ENCODE measurements around the gene ATP2C1. TPM values are rescaled to one million over a fixed set of nuclear protein-coding genes. Genes with fewer than 3 reads are reported as not detected.
A peak's percentile ranks its signal among the peaks of the same experiment; 100 is the strongest.

The ATP2C1 gene
- total and polyA plus RNA-seq, 2 donors from 2014 or later = 46.8 to 102 TPM

GRCh38 chr3:131026321-131027151 lies 132.7 kb downstream of the ATP2C1 start, which contains the start of the genes ASTE1 and NEK11:
Gene ASTE1, minus strand, starts transcription at chr3:131026825. Its CDS starts 1,519 bp downstream, at chr3:131025306.
Gene NEK11, plus strand, starts transcription at chr3:131026877. Its CDS starts 2,832 bp downstream, at chr3:131029709.
- DNase-seq (peak; percentile 90 to 96 (median 94)), FAIRE-seq (no peak)
- Histone ChIP-seq H3K36me3 (ENCODE audit: control insufficient read depth in 2 of 3, insufficient read depth in 3 of 3, low read length in 3 of 3) (peaks cover 0 to 5% (median 3%) of the 10 kb centered on the region in 3 donors), H3K9me3 (ENCODE audit: control insufficient read depth in 2 of 3, insufficient read depth in 1 of 3, low read length in 3 of 3) (no peaks in the 10 kb centered on the region), H3K4me3 (ENCODE audit: low read length in 3 of 3) (peak within 1 kb of the TSS; percentile 89 to 96 (median 96)), H3K27me3 (ENCODE audit: control insufficient read depth, insufficient read depth, low read length) (no peaks in the 10 kb centered on the region), H3K4me1 (ENCODE audit: control insufficient read depth in 2 of 3, insufficient read depth in 2 of 3, low read depth in 1 of 3, low read length in 3 of 3) (peaks cover 3 to 13% (median 5%) of the 10 kb centered on the region in 3 donors), H3K9ac (ENCODE audit: low read length in 3 of 3) (peak within 1 kb of the TSS; percentile 89 to 95 (median 92)), H3K27ac (ENCODE audit: low read depth in 2 of 2, low read length in 2 of 2) (peak within 1 kb of the TSS; percentile 82 to 93)
- TF ChIP-seq CTCF (IDR thresholded peaks at IDR 0.05; ENCODE audit: borderline replicate concordance, extremely low read depth, insufficient read depth) = no peak
- intact Hi-C loops (cut with DNase I) = no loop called here

GRCh38 chr3:131028844-131029243 lies 135.0 kb downstream of the ATP2C1 start:
- H3K9me3 ChIP-seq (ENCODE audit: control insufficient read depth in 2 of 3, insufficient read depth in 1 of 3, low read length in 3 of 3) = no peaks in the 10 kb centered on the region
- no peak overlapping the region for H3K27ac ChIP-seq (ENCODE audit: low read depth in 2 of 2, low read length in 2 of 2)
- peaks cover 0 to 3% (median 0%) of the 10 kb centered on the region in 3 donors for H3K36me3 ChIP-seq (ENCODE audit: control insufficient read depth in 2 of 3, insufficient read depth in 3 of 3, low read length in 3 of 3)
- H3K4me3 ChIP-seq (ENCODE audit: low read length in 3 of 3) = no peak overlapping the region
- intact Hi-C loops (cut with DNase I) = no loop called here
- FAIRE-seq = no peak
- DNase-seq = no peak
- H3K27me3 ChIP-seq (ENCODE audit: control insufficient read depth, insufficient read depth, low read length) = no peaks in the 10 kb centered on the region
- TF ChIP-seq CTCF (IDR thresholded peaks at IDR 0.05; ENCODE audit: borderline replicate concordance, extremely low read depth, insufficient read depth) = no peak
- H3K9ac ChIP-seq (ENCODE audit: low read length in 3 of 3) = no peak overlapping the region
- peaks cover 3 to 13% (median 5%) of the 10 kb centered on the region in 3 donors for H3K4me1 ChIP-seq (ENCODE audit: control insufficient read depth in 2 of 3, insufficient read depth in 2 of 3, low read depth in 1 of 3, low read length in 3 of 3)

- no peak for FAIRE-seq
- no peak overlapping the region for H3K9ac ChIP-seq (ENCODE audit: low read length in 3 of 3)
- no peaks in the 10 kb centered on the region for H3K9me3 ChIP-seq (ENCODE audit: control insufficient read depth in 2 of 3, insufficient read depth in 1 of 3, low read length in 3 of 3)
- DNase-seq = no peak
- intact Hi-C loops (cut with DNase I) = no loop called here
- H3K4me1 ChIP-seq (ENCODE audit: control insufficient read depth in 2 of 3, insufficient read depth in 2 of 3, low read depth in 1 of 3, low read length in 3 of 3) = peaks cover 0 to 3% (median 3%) of the 10 kb centered on the region in 3 donors
- H3K27me3 ChIP-seq (ENCODE audit: control insufficient read depth, insufficient read depth, low read length) = no peaks in the 10 kb centered on the region
- H3K36me3 ChIP-seq (ENCODE audit: control insufficient read depth in 2 of 3, insufficient read depth in 3 of 3, low read length in 3 of 3) = no peaks in the 10 kb centered on the region
- H3K27ac ChIP-seq (ENCODE audit: low read depth in 2 of 2, low read length in 2 of 2) = no peak overlapping the region
- no peak overlapping the region for H3K4me3 ChIP-seq (ENCODE audit: low read length in 3 of 3)
- TF ChIP-seq CTCF (IDR thresholded peaks at IDR 0.05; ENCODE audit: borderline replicate concordance, extremely low read depth, insufficient read depth) = no peak
These were observed 137.8 kb downstream of the ATP2C1 start for GRCh38 chr3:131031660-131032059.

Measured in kidney (tissue), 14 donors.